NCI-H69 (cell line): ENCODE data around the gene BICD2.

Experiments
- DNase-seq: peaks from one replicate; lab custom pipeline; 2025; lab: John Stamatoyannopoulos, UW

BICD2 gene

GRCh38 chr9:92727716-92728700 lies 36.6 kb downstream of the BICD2 start:
- DNase-seq: no peak

- peak; percentile 24 for DNase-seq
Observed at GRCh38 chr9:92726971-92727715, 37.5 kb downstream of the BICD2 start.

- DNase-seq: no peak
Observed at GRCh38 chr9:92726348-92726747, 38.3 kb downstream of the BICD2 start.

- DNase-seq: no peak
Observed at GRCh38 chr9:92725766-92726165, 38.9 kb downstream of the BICD2 start.

- no peak for DNase-seq
Observed at GRCh38 chr9:92725266-92725545, 39.4 kb downstream of the BICD2 start.

GRCh38 chr9:92724528-92725265 lies 39.9 kb downstream of the BICD2 start:
- DNase-seq: peak; percentile 36

GRCh38 chr9:92723801-92724323 lies 40.8 kb downstream of the BICD2 start:
- no peak for DNase-seq

- DNase-seq: no peak
Observed at GRCh38 chr9:92723299-92723625, 41.4 kb downstream of the BICD2 start.

- DNase-seq: no peak
Observed at GRCh38 chr9:92722386-92723298, 42.0 kb downstream of the BICD2 start.

DNA sequence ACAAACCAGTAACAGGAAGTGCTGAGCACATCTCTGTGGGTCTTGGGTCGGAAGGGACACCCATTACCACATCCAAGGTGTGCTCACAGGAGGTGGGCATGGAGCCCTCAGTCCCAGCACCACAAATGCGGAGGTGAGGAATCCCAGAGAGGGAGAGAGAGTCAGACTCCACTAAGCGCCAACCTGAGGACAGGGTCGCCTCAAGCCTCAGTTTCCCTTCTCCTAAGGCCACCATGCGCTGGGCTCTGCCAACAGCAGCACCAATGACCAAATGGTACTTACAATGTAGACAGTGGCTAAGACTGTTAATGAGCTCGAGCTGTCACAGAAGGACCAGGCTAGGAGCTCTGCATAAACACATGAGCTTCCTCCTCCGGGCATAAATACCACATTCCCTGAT lies 43.1 kb downstream of the BICD2 start:
- DNase-seq: no peak

DNA sequence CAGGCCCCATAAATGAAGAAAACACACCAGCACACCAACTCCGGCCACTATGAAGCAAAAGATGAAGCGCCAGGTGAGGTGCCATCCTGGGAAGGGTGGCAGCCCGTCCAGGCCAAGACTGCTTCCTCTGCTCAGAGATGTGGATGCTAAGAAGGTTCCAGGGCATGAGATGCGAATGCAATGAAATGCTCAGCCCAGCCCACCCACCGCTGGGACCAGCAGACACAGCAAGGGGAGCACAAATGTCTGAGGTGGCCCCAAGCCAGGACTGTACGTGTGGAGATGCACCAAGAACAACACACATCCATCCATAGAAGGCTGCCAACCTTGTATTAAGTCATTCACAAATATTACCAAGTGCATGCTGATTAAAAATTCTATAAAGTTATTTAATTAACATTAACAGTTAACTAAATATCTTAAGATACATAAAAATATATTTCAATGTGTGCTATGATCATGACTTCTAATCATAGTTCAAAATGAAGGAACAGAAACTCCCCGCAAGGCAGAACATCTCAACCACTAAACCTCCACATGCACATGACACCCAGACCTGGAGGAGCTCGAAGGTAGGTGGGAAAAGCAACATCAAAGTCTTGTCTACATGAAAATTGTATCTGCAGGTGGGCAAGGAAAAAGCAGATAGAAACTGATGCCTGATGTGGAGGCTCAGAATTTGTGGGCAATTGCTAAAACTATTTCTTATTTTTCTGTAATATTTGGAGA lies 43.7 kb downstream of the BICD2 start:
- DNase-seq: no peak

GRCh38 chr9:92720209-92720765 lies 44.3 kb downstream of the BICD2 start:
- no peak for DNase-seq

GRCh38 chr9:92719028-92719647 lies 45.5 kb downstream of the BICD2 start:
- no peak for DNase-seq

- no peak for DNase-seq
Observed at GRCh38 chr9:92718086-92719001, 46.3 kb downstream of the BICD2 start.

- no peak for DNase-seq
Observed at GRCh38 chr9:92717201-92718085, 47.2 kb downstream of the BICD2 start.

DNA sequence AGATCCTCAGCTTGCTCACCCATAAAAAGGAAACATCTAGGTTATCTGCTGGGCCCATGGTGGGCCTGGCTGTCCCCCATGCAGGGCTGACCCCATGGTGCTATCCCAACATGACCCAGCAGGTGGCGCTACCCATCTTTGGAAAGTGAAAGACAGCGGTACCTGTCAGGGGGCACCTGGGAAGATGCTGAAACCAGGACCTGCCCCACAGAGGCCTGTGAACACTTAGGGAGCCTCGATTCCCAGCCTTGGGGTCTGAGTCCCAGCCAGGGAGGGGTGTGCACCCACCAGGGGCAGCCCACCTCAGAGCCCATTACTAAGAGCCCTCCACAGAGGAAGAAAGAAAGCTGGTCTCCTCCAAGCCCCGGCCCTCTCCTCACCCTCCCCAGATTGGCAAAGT lies 48.1 kb downstream of the BICD2 start:
- peak; percentile 66 for DNase-seq

DNA sequence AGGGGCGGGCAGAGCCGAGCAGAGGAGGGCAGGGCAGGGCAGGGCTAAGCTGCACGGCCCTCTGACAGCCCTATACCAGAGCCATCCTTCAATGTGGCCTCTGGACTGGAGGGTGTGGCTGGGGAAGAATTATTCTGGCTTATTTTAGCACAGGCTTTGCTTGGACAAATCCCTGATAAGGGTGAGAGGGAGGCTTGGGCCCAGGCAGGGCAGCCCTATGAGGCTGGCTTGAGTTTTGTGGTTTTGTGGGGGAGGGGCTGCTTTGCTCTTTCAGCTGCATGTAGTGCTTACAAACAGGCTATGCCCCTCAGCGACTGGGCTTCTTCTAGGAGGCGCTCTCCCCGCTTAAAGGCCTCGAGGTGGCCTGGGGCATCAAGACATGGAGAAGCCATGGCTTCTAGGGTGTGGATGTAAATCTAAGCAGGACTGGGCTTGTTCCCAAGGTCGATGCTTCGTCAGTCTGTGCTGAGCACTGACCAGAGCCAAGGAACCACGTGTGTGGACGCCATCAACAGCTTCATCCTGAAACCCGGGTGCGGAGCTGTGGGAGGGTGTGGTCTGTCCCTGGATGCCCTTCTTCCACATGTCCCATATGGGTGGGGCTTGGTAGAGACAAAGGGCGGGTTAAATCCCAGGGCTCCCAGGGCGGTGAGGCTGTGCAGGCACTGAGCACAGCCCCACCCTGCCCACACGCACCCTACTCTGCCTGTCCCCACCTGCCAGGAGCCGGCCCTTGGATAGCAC lies 49.0 kb downstream of the BICD2 start:
- no peak for DNase-seq
